Activated naive CD8-positive, alpha-beta T cell treated with anti-CD3 and anti-CD28 coated beads, Interleukin-2, amount 50 U/mL, for 16 hours (primary cell): ENCODE measurements around the gene SEMA4D.

Experiments used
- DNase-seq: peaks from one replicate; pipeline ENCODE4 v3.0.0-alpha.2; 2020; ENCODE audit warnings: low read depth, low spot score

SEMA4D gene

GRCh38 chr9:89315482-89315881 is 182.4 kb downstream of the SEMA4D start:
- DNase-seq: no peak

- no peak for DNase-seq
These were observed 183.0 kb downstream of the SEMA4D start for GRCh38 chr9:89314955-89315354.

DNA sequence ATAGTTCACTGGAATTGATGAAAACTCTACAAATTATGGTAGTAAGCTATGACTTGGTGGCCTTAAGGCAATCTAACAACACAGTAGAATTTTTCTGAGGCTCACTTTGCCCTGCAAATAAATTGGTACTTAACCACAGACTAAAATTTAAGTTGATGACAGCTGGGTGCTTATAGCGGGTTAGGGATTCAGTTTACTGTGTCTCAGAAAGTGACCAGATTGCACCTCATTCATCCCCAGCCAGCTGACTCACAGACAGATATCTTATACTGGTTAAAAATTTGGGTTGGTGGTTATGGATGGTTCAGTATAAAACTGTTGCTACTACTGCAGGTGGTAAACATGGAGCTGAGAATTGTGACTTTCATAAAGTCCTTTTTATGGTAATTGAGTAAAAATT is 184.1 kb downstream of the SEMA4D start:
- DNase-seq: no peak

DNA sequence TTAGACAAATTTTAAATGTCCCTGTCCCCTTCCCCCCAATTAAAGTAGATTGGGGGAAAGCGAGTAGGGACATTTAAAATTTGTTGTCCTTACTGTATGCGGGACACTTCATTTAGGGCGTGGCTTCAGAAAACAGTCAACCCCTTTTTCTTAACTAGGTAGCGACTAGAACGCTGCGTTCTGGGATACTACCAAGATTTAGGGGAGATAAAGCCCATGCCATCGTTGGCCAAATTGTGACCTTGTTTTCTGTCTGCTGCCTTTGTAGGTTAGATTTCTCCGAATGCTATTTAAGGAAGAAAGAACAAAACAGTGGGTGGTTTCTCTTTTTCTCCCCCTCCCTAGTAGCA is 185.7 kb downstream of the SEMA4D start:
- no peak for DNase-seq

- DNase-seq: no peak
These were observed 186.3 kb downstream of the SEMA4D start for GRCh38 chr9:89311346-89312221.
